Gastrocnemius medialis (tissue), 4 donors: ENCODE data around the gene RGL2.

Experiments
- POLR2A ChIP-seq, 2 donors: fragments of 450-650 bp; IDR thresholded peaks; one replicate each; pipeline ENCODE4 v1.6.1; 2017; ENCODE audit warnings: antibody characterized with exemption in 2 of 2, mild to moderate bottlenecking in 2 of 2, moderate library complexity in 2 of 2
- TF ChIP-seq, protein P1 (sequence below), 5 experiments: fragments of 450-650 bp in 3 of 5; fragments of 200-600 bp in 2 of 5; sonication (generic) in 2 of 5; IDR thresholded peaks in 4 of 5; conservative IDR thresholded peaks in 1 of 5; 1 replicate in 4 of 5; 2 replicates in 1 of 5; pipeline ENCODE4 v1.5.1; 2016 to 2019; ENCODE audit warnings: antibody characterized with exemption in 5 of 5, mild to moderate bottlenecking in 3 of 5, moderate library complexity in 3 of 5

DNA sequence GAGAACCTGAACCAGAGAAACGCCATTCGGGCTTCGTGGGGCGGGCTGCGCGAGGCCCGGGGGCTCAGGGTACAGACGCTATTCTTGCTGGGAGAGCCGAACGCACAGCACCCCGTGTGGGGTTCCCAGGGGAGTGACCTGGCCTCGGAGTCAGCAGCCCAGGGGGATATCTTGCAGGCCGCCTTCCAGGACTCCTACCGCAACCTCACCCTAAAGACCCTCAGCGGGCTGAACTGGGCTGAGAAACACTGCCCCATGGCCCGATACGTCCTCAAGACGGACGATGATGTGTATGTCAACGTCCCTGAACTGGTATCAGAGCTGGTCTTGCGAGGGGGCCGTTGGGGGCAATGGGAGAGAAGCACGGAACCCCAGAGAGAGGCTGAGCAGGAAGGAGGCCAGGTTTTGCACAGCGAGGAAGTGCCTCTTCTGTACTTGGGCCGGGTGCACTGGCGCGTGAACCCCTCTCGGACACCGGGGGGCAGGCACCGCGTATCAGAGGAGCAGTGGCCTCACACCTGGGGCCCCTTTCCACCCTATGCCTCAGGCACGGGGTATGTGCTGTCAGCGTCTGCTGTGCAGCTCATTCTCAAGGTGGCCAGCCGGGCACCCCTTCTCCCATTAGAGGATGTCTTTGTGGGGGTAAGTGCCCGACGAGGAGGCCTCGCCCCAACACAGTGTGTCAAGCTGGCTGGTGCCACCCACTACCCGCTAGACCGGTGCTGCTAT, 20.9 kb downstream of the RGL2 start:
- TF ChIP-seq, protein P1, sequence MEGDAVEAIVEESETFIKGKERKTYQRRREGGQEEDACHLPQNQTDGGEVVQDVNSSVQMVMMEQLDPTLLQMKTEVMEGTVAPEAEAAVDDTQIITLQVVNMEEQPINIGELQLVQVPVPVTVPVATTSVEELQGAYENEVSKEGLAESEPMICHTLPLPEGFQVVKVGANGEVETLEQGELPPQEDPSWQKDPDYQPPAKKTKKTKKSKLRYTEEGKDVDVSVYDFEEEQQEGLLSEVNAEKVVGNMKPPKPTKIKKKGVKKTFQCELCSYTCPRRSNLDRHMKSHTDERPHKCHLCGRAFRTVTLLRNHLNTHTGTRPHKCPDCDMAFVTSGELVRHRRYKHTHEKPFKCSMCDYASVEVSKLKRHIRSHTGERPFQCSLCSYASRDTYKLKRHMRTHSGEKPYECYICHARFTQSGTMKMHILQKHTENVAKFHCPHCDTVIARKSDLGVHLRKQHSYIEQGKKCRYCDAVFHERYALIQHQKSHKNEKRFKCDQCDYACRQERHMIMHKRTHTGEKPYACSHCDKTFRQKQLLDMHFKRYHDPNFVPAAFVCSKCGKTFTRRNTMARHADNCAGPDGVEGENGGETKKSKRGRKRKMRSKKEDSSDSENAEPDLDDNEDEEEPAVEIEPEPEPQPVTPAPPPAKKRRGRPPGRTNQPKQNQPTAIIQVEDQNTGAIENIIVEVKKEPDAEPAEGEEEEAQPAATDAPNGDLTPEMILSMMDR (IDR thresholded peaks at IDR 0.05 in 4 of 5, conservative IDR thresholded peaks at IDR 0.05 in 1 of 5), result no peak
- no peak for TF ChIP-seq POLR2A (IDR thresholded peaks at IDR 0.05)
